SJSA1 (cell line): ENCODE results near the gene LRRC8B. TPM values are rescaled to one million over a fixed set of nuclear protein-coding genes. Genes with fewer than 3 reads are reported as not detected.
"Not testable (repeated sequence)": the region's sequence is repeated elsewhere in the genome, so short reads cannot be mapped to it uniquely, and the experiment has no call there.

Experiments used
- DNase-seq, 2 experiments: peaks; one replicate each; pipeline ENCODE4 v3.0.0-alpha.2; 2015 to 2020; ENCODE audit warnings: low spot score in 2 of 2, low read depth in 1 of 2
- H3K27ac ChIP-seq: fragments of 250-450 bp; sonication (Bioruptor Pico); 2 replicates; pipeline ENCODE4 v1.5.1; 2020; ENCODE audit warnings: mild to moderate bottlenecking, moderate library complexity
- H3K27me3 ChIP-seq: fragments of 250-450 bp; sonication (Bioruptor Pico); replicated peaks from 2 replicates; pipeline ENCODE4 v1.5.1; 2020; ENCODE audit warnings: mild to moderate bottlenecking, moderate library complexity
- H3K36me3 ChIP-seq: fragments of 250-450 bp; sonication (Bioruptor Pico); 2 replicates; pipeline ENCODE4 v1.5.1; 2020; ENCODE audit warnings: mild to moderate bottlenecking
- H3K4me1 ChIP-seq: fragments of 250-450 bp; sonication (Bioruptor Pico); replicated peaks from 2 replicates; pipeline ENCODE4 v1.6.1; 2021; ENCODE audit warnings: mild to moderate bottlenecking
- H3K4me3 ChIP-seq: fragments of 250-450 bp; sonication (Bioruptor Pico); 2 replicates; pipeline ENCODE4 v1.5.1; 2020; ENCODE audit warnings: mild to moderate bottlenecking
- H3K9me3 ChIP-seq: fragments of 250-450 bp; sonication (Bioruptor Pico); replicated peaks from 2 replicates; pipeline ENCODE4 v1.5.1; 2020; ENCODE audit warnings: mild to moderate bottlenecking
- total RNA-seq: library from RNA; depleted of rRNA; stranded (reverse); fragments of >200 nt; shearing (Covaris generic); gene quantifications from 2 replicates; pipeline ENCODE4 v1.2.3, GENCODE V29; 2014

LRRC8B gene
- total RNA-seq, 1 experiment from 2014 or later, result 7.4 TPM

- H3K4me1 ChIP-seq, result no peaks in the 10 kb centered on the region
- H3K9me3 ChIP-seq, result no peaks in the 10 kb centered on the region
- H3K4me3 ChIP-seq, result no peak overlapping the region
- no peaks in the 10 kb centered on the region for H3K27me3 ChIP-seq
- no peak for DNase-seq
- H3K36me3 ChIP-seq, result no peaks in the 10 kb centered on the region
- H3K27ac ChIP-seq, result no peak overlapping the region
Measured at GRCh38 chr1:89624314-89624713, 99.7 kb downstream of the LRRC8B start.

- Histone ChIP-seq H3K27me3 (no peaks in the 10 kb centered on the region), H3K27ac (no peak overlapping the region), H3K36me3 (no peaks in the 10 kb centered on the region), H3K4me3 (no peak overlapping the region), H3K4me1 (no peaks in the 10 kb centered on the region), H3K9me3 (no peaks in the 10 kb centered on the region)
- DNase-seq, result no peak
Measured at GRCh38 chr1:89624715-89625323, 100.2 kb downstream of the LRRC8B start.

GRCh38 chr1:89627596-89627962, 103.0 kb downstream of the LRRC8B start:
- Histone ChIP-seq H3K36me3 (no peaks in the 10 kb centered on the region; the same call in 1 of the 2 replicates), H3K27ac (no peak overlapping the region), H3K9me3 (no peaks in the 10 kb centered on the region), H3K4me3 (no peak overlapping the region), H3K4me1 (peaks cover 7% of the 10 kb centered on the region; the same call in 1 of the 2 replicates), H3K27me3 (no peaks in the 10 kb centered on the region)
- no peak for DNase-seq

GRCh38 chr1:89629146-89629545, 104.5 kb downstream of the LRRC8B start:
- no peak overlapping the region for H3K27ac ChIP-seq
- H3K9me3 ChIP-seq, result peaks cover 3% of the 10 kb centered on the region; the same call in 1 of the 2 replicates
- peaks cover 8% of the 10 kb centered on the region for H3K36me3 ChIP-seq
- DNase-seq, result no peak
- no peak overlapping the region for H3K4me3 ChIP-seq
- no peaks in the 10 kb centered on the region for H3K27me3 ChIP-seq
- H3K4me1 ChIP-seq, result peaks cover 9% of the 10 kb centered on the region; the same call in 1 of the 2 replicates

- H3K4me3 ChIP-seq, H3K36me3 ChIP-seq, H3K9me3 ChIP-seq, H3K27me3 ChIP-seq, H3K27ac ChIP-seq, DNase-seq: not testable (repeated sequence)
- H3K4me1 ChIP-seq, result peaks cover 14% of the 10 kb centered on the region
Measured at GRCh38 chr1:89629600-89629999, 105.0 kb downstream of the LRRC8B start.

- Histone ChIP-seq H3K36me3 (peaks cover 8% of the 10 kb centered on the region), H3K27me3 (no peaks in the 10 kb centered on the region), H3K4me1 (peaks cover 16% of the 10 kb centered on the region), H3K9me3 (peaks cover 3% of the 10 kb centered on the region; the same call in 1 of the 2 replicates), H3K4me3 (no peak overlapping the region), H3K27ac (no peak overlapping the region)
- DNase-seq, result no peak
Measured at GRCh38 chr1:89630048-89630447, 105.4 kb downstream of the LRRC8B start.

- Histone ChIP-seq H3K9me3 (peaks cover 3% of the 10 kb centered on the region; the same call in 1 of the 2 replicates), H3K36me3 (peaks cover 8% of the 10 kb centered on the region), H3K4me3 (peak overlapping the region; percentile 99), H3K27ac (peak overlapping the region; percentile 87), H3K4me1 (peaks cover 31% of the 10 kb centered on the region), H3K27me3 (no peaks in the 10 kb centered on the region)
- DNase-seq, result no peak
Measured at GRCh38 chr1:89631816-89632656, 107.4 kb downstream of the LRRC8B start.

GRCh38 chr1:89632657-89633247, 108.1 kb downstream of the LRRC8B start, which contains the start of gene LRRC8C:
Gene LRRC8C (plus strand): TSS chr1:89633120. CDS start chr1:89686474, 53,354 bp downstream.
- H3K27ac ChIP-seq, result peak within 1 kb of the TSS; percentile 87
- peak; percentile 84 to 87 for DNase-seq
- no peaks in the 10 kb centered on the region for H3K27me3 ChIP-seq
- H3K4me3 ChIP-seq, result peak within 1 kb of the TSS; percentile 99
- H3K9me3 ChIP-seq, result peaks cover 3% of the 10 kb centered on the region; the same call in 1 of the 2 replicates
- H3K4me1 ChIP-seq, result peaks cover 36% of the 10 kb centered on the region
- peaks cover 8% of the 10 kb centered on the region for H3K36me3 ChIP-seq

GRCh38 chr1:89633248-89633799, 108.7 kb downstream of the LRRC8B start:
- Histone ChIP-seq H3K4me3 (peak overlapping the region; percentile 99), H3K4me1 (peaks cover 36% of the 10 kb centered on the region), H3K27me3 (no peaks in the 10 kb centered on the region), H3K9me3 (peaks cover 3% of the 10 kb centered on the region; the same call in 1 of the 2 replicates), H3K27ac (peak overlapping the region; percentile 87), H3K36me3 (peaks cover 8% of the 10 kb centered on the region)
- peak; percentile 68 to 85 for DNase-seq

- peak; percentile 51 to 56 for DNase-seq
- Histone ChIP-seq H3K27me3 (no peaks in the 10 kb centered on the region), H3K27ac (peak overlapping the region; percentile 87), H3K4me3 (peak overlapping the region; percentile 99), H3K4me1 (peaks cover 36% of the 10 kb centered on the region), H3K36me3 (peaks cover 8% of the 10 kb centered on the region), H3K9me3 (peaks cover 3% of the 10 kb centered on the region; the same call in 1 of the 2 replicates)
Measured at GRCh38 chr1:89633800-89634625, 109.4 kb downstream of the LRRC8B start.

GRCh38 chr1:89635825-89636815, 111.5 kb downstream of the LRRC8B start:
- Histone ChIP-seq H3K4me3 (no peak overlapping the region), H3K27me3 (no peaks in the 10 kb centered on the region), H3K9me3 (peaks cover 3% of the 10 kb centered on the region; the same call in 1 of the 2 replicates), H3K27ac (peak overlapping the region; percentile 49), H3K4me1 (peaks cover 36% of the 10 kb centered on the region), H3K36me3 (peaks cover 8% of the 10 kb centered on the region)
- peak in 1 of 2 experiments; percentile 61 for DNase-seq

GRCh38 chr1:89637496-89637895, 112.9 kb downstream of the LRRC8B start:
- Histone ChIP-seq H3K27ac (no peak overlapping the region), H3K27me3 (no peaks in the 10 kb centered on the region), H3K4me3 (no peak overlapping the region), H3K36me3 (peaks cover 8% of the 10 kb centered on the region), H3K9me3 (peaks cover 3% of the 10 kb centered on the region; the same call in 1 of the 2 replicates), H3K4me1 (peaks cover 30% of the 10 kb centered on the region)
- no peak for DNase-seq
